OCI-LY1 (cell line): ENCODE data around the gene UNC13C.

Source experiments
- EZH2 ChIP-seq: fragments of 200-600 bp; sonication (generic), shearing (Covaris generic); IDR thresholded peaks from 2 replicates; pipeline ENCODE4 v1.8.0; 2017; ENCODE audit warnings: borderline replicate concordance, mixed run types, mild to moderate bottlenecking, antibody characterized with exemption, low read length, moderate library complexity, mixed read lengths
- TF ChIP-seq, protein P1 (sequence below): fragments of 200-600 bp; sonication (generic), shearing (Covaris generic); IDR thresholded peaks from 2 replicates; pipeline ENCODE4 v1.5.1; 2017; ENCODE audit warnings: mild to moderate bottlenecking, antibody characterized with exemption, low read length, moderate library complexity, mixed read lengths

DNA sequence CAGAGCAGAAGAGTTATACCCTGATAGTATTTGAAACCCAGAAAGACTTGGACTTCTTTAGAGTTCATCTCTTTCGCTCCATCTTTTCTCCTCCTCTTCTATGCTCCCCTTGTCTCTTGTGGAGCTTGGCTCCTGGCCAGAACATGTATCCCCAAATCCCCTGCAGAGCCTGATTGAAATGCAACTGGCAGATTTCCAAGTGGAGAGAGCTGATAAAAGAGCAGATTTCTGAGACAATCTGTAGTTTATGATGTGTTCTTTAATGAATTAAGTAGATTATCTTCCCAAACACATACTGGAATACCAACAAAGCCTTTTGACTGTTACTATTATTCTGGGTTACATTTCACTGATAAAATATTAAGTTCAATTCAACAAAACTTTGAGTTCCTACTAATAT, 33.4 kb downstream of the UNC13C start:
- TF ChIP-seq, protein P1, sequence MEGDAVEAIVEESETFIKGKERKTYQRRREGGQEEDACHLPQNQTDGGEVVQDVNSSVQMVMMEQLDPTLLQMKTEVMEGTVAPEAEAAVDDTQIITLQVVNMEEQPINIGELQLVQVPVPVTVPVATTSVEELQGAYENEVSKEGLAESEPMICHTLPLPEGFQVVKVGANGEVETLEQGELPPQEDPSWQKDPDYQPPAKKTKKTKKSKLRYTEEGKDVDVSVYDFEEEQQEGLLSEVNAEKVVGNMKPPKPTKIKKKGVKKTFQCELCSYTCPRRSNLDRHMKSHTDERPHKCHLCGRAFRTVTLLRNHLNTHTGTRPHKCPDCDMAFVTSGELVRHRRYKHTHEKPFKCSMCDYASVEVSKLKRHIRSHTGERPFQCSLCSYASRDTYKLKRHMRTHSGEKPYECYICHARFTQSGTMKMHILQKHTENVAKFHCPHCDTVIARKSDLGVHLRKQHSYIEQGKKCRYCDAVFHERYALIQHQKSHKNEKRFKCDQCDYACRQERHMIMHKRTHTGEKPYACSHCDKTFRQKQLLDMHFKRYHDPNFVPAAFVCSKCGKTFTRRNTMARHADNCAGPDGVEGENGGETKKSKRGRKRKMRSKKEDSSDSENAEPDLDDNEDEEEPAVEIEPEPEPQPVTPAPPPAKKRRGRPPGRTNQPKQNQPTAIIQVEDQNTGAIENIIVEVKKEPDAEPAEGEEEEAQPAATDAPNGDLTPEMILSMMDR: no peak
- TF ChIP-seq EZH2: no peak
